Hematopoietic multipotent progenitor cell treated with erythropoietin and hydrocortisone succinate and interleukin-3 and kit ligand, for 17 days (in vitro differentiated cells): ENCODE data around the gene DAPK1.

Source experiments
- DNase-seq: peaks from one replicate; pipeline ENCODE4 v3.0.0-alpha.2; 2015; ENCODE audit warnings: low spot score

Gene DAPK1

DNA sequence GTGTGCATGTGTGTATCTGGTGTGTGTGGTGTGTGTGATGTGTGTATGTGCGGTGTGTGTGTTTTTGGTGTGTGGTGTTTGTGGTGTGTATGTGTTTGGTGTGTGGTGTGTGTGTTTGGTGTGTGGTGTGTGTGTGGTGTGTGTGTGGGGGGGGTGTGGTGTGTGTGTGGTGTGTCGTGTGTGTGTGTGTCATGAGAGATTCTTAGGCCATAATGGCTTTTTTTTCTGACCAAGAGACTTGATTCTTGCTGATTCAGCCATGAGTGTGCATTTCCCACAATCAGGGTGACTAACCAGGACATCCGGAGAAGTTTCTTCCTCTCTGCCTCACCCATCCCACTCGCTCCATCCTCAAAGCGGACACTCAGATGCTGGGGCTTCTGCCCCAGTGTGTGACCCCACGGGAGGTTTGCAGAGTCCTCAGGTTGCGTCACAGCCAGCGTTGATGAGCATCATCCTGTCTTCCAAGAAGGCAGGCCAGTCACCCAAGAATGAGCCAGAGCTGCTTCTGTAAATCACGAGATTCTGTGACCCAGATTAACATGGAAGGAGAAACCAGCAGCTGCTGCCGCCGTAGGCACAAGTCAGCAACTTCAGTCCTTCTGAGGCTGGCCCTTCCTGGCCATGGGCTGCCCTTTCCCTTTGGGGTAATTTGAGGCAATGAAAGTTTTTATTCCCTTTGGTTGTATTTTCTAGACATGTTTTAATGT is 215.8 kb downstream of the DAPK1 start:
- DNase-seq: peak; percentile 86

DNA sequence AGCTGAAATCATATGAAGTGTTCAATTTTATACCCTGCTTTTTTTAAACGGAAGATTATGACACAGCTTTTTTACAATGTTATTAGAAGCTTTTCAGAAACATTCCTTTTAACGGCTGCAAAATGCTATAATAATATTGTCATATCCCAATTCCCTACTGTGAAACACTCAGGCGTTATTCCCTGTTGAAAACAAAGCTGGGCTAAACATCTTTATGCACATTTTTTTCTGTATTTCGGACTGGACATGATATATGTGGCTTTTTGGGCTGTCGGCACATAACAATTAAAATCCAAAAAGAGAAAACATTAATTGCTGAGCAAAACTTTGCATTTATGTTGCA is 216.3 kb downstream of the DAPK1 start:
- no peak for DNase-seq

DNA sequence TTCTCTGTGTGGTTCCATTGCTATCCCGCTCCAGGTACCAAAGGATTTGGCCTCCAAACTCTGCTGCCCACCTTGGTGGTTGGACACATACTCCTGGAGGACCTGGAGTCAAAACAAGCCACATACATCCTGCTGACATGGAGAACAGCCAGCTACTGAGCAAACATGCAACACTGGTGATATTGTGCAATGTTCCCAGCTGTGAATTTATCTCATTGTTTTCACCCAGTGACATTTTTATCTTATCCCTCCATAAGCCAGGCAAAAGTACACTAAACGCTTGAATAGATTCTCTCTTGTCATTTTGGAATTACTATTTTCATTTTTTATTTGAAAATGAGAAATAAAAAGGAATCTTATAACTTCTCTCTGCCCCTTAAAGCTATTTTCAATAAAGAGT is 217.2 kb downstream of the DAPK1 start:
- peak; percentile 61 for DNase-seq

DNA sequence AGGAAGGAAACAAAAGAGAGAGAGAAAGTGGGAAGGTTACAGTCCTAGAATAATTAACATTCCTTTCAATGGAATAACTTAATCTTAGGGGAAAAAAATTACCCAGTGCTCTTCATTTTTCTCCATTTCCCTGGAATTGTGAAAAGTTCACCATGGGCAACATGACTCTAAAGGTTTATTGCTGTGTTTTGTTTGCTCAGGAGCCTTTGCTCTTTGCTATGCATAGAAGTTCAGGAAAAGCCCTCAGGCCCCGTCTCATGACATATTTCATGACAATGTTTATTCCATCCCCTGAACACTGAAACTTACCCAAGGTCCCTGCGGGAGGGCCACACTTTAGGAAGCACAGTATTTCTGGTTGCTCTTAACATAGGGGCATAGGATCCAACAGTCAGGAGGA is 218.5 kb downstream of the DAPK1 start:
- DNase-seq: no peak

DNA sequence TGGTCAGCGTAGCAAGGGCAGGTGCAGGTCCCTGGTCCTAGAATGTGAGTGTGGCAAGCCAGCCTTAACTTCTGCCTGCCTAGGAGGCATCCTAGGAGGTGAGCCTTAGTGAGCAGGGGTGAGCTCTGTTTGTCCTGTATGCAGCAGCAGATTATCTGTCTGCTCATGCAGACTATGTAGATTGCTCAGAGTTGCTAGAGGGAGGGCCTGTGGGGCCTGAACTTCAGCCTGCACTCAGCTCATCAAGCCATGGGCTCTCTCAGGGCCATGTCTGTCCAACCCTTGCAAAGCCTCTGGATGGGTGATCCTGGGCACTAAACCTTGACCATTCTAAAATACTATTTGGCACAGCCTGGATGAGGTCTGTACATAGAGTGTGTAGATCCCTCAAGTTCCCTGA is 219.8 kb downstream of the DAPK1 start:
- no peak for DNase-seq

DNA sequence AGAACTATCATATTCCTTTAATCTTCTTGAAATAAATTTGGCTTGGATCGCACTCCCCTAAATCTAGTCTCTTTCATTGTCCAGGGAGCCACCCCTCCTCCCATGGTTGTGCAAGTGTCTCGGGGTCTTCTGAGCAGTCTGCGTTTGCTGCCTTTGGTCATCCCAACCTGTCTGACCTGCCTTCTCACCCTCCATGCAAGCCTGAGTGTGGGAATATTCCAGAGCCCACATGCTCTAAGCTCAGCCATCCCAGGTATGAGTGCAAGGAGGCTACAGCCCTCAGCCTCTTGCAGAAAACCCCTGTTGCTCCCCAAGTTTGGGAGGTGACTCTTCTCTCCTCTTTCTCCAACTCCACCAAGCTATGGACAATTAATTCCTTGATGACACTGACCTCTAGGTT is 220.6 kb downstream of the DAPK1 start:
- no peak for DNase-seq

DNA sequence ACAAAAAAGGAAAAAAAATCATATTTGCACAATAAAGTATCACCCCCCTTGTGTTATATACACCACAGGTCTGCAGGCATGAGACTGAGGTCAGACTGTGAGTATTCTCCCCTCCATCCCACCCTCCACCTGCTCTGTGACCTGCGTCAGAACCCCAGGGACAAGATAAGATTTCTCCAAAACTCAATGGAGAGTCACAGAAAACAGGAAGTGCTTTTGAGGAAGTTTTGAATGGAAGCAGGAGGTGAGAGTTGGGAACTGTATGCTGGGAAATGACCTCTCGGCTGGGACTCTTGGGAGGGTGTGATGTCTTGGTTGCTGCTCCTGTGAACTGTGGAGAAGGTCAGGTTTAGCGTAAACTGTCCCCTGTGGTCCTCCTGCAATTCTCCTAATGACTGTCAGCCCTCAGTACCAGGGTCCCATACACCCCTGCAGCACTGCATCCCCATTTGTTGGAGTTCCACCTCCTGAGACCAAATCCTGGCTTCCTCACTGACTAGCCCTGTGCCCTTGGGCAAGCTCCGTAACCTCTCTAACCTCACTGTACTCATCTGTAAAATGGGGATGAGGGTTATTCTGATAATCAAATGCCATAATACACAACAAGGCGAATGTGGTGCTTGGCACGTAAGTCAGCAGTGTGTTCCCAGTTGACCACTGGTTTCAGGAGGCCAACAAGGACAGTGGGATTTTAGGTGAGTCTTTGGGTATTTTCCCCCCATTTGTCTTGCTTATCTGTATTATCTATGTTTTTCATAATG is 221.4 kb downstream of the DAPK1 start:
- DNase-seq: no peak

DNA sequence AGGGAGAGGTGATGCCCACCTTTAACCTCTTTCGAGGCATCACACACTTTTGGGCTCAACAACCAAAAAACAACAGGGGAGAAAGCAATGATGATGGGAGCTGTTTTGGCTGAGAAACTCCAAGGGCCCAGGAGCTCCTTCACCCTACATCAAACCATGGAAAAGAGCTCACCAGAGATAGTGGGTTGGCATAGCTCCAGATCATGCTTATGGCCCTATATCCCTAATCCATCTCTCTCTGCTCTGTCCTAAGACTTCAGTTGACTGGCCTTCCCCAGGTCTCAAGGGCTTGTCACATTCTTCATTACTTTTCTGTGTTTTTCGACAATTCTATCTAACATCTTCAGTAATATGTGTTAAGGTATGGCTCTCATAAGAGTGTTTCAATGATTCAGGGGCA is 222.5 kb downstream of the DAPK1 start:
- peak; percentile 50 for DNase-seq

DNA sequence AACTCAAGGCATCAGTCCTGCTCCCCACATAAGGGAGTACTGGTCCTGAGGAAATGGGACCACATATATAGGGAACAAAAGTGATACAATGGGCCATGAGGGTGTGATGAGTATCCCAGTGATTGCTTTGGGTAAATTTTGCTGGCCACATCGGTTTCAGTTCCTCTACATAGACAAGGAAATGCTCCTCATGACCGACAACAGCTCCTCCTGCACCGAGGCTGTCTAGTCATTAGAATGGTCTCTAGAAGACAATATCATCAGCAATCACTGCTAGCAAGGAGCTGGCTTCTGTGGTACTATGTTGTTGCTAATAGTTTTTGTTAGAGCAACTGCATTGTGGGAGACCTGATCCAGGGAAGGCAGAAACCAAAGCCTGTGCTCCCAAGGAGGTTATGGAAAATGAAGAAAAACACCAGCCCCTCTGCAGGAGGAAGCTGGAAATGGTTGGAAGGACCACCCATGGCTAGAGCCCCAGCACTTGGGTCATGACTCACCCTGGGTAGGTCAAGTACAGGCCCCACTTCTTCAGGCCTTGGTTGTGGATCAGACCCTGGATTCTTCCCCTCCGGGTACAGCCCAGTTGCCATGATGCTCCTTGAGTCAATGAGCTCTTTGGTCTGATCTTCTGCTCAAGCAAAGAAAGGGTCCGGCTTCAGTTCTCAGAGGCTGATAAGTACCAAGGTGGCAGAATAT is 224.9 kb downstream of the DAPK1 start:
- no peak for DNase-seq

DNA sequence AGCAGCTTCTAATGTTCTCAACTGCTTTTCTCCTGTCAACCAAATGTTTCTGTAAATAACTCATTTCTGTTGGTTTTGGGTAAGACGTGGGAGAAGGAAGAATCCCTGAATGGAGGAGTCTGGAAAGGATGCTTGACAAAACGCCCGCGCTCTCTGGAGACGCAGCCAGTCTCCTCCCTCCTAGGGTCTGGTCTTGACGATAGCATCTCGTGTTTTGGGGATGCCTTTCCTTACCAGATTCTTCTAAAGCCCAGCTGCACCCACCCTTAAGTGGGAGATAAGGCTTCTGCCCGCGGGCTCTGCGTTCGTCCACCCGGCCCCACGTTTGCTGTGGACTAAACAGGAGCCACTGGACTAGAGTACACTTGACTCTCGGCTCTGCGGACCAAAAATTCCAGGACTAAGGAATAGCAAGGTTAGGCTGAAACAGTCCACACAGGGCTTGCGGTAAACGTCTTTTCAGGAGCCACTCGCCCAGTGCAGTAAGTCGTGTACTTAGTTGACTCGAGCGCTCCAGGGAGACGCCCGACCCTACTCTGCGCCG is 227.8 kb downstream of the DAPK1 start:
- DNase-seq: no peak

DNA sequence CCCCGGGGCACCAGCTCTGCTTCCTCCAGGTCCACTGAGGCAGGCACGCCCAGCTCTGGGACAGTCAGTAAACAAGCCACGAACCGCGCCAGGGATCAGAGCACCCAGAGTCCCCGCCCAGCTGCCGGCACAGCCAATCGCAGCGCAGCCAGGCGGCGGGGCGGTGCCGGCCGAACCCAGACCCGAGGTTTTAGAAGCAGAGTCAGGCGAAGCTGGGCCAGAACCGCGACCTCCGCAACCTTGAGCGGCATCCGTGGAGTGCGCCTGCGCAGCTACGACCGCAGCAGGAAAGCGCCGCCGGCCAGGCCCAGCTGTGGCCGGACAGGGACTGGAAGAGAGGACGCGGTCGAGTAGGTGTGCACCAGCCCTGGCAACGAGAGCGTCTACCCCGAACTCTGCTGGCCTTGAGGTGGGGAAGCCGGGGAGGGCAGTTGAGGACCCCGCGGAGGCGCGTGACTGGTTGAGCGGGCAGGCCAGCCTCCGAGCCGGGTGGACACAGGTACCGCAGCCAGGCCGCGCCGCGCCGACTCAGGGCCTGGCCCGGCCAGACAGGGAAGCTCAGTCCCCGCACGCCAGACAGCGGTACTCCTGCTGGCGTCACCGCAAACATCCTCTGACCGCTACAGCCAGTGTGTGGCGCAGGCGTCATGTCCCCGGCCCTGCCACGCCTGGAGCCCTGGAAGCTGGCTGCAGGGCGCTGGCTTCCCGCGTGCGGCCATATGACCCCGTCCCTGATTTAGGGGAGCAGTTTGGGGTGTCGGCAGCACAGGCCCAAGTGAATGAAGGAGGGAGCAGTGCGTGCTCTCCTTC is 228.4 kb downstream of the DAPK1 start, which contains the start of gene CTSL:
Gene CTSL (plus strand): TSS at position 220 of the 810 bp plus-strand sequence. CDS start 1,485 bp downstream, outside the sequence.
- DNase-seq: peak; percentile 98

DNA sequence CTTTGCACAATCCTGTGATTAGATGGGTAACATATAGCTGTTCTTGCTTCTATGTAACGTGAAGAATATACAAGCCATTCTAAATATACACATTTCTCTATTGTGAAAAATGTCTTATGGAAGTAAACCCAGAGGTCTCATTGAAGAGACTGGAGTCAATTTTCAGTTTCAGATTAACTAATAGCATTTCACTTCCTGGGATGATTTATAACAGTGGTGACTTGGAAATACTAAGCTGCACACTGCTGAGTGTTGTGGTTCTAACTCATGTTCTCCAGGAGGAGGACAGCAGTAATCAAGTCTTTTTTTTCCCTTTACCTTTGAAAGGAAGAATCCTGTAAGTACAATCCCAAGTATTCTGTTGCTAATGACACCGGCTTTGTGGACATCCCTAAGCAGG is 231.6 kb downstream of the DAPK1 start:
- DNase-seq: no peak

DNA sequence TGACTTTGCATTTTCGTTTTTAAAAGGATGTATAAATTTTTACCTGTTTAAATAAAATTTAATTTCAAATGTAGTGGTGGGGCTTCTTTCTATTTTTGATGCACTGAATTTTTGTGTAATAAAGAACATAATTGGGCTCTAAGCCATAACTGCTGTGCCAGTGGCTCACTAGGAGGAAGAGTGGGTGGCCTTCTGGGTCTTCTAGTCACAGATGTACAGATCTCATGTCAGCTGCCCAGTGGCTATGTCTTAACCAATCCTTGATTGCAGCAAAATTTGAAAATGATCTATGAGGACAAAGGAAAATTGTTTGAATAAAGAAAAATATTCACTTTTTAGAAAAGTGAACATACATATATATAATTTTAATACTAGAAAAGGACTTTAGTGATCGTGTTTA is 233.7 kb downstream of the DAPK1 start:
- no peak for DNase-seq

DNA sequence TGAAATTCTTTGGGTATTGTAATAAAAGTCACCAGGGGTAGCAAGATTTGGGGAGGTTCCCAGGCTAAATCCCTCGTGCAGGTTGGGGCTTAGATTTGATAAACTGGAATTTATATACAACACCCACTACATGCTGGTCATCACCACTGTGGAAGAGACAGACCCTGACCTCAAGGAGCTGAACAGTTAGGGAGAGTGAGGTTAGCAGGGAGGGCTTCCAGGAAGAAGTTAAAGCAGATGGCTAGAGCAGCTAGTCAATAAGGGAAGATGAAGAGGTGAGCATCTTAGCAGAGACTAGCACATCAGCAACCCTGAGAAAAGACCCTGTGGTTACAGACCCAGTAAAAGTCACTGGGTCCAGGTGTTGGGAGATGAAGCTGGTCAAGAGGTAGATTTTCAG is 234.7 kb downstream of the DAPK1 start:
- DNase-seq: no peak

DNA sequence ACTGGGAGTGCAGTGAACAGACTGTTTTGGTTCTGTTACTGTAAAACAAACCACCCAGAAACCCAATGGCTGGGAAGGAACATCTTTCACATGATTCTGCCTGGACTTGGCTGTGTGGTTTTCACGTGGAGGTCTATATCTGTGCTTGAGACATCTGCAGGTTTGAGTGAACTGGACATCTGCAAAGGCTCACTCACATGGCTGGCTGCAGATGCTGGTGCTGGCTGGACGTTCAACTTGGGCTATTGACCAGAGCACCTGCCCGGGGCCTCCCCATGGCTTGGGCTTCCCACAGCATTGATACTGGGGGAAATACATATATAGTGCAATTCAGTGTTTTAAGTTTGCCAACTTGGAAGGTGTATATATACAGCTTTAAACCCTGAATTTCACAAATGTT is 235.1 kb downstream of the DAPK1 start:
- no peak for DNase-seq

DNA sequence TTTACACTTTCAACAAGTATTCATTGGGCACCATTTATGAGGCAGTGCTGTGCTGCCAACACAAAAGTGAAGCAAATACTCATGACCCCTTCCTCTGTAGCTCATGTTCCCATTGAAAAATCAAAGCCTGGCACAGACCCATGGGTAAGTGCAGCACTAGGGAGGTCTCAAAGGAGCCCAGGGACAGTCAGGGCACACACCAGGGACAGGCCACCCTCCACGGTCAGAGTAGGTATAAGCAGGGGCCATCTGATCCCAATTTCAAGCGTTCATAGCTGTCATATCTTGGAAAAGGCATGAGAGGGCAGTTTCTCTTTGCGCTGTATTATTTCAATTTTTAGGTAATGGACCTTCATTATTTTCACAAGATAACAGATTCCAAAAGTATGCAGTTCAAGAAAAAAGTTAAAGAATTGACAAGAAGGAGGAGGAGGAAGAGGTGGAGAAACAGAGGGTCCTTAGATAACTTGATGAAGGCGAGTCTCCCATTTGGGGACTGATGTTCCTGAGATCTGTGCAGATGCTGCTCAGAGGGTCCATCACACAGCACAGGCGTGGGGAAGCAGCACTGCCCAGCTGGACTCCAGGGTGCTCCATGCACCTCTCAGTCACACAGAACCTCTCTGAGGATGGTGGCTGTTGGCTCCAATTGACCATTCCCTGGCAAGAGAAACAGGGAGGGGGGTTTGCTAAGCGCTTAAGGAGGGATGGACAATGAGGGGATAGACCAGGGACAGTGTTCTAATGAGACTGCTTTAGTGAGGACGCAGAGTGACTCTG is 235.8 kb downstream of the DAPK1 start:
- DNase-seq: no peak

DNA sequence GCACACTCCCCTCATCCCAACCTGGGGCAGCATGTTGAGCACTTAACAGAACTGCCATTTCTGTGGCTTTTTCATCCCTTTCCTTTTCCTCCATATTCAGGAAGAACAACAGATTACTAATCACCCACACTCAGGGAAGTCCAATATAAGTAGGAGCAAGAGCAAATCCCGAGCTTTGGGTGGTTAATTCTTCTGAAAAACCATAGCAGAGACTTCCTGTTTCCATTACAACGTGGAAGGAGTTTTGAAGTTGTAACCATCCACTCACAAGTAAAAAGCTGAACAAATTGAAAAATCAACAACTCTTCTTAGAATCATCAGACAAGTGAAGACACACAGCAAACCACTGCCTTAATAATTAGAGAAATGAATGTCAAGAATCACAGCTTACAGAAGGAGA is 236.4 kb downstream of the DAPK1 start:
- DNase-seq: no peak

DNA sequence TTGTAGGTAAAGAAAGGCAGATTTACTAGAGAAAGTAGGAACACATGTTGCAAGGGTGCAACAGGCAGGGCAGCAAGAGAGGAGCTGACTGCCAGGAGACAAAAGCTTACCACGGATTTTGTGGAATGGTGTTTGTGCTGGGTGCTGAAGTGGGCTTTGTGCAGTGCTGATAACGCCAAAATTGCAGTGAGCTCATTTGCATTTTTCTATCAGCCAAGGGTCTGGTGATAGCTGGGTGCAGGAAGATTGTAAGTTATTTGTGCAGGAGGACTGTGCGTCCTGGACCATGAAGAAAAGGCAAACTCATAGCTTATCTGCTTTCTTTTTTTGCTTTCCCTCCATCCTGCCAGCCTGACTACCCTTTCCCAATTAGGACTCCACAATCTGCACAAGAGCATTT is 241.9 kb downstream of the DAPK1 start:
- DNase-seq: no peak

DNA sequence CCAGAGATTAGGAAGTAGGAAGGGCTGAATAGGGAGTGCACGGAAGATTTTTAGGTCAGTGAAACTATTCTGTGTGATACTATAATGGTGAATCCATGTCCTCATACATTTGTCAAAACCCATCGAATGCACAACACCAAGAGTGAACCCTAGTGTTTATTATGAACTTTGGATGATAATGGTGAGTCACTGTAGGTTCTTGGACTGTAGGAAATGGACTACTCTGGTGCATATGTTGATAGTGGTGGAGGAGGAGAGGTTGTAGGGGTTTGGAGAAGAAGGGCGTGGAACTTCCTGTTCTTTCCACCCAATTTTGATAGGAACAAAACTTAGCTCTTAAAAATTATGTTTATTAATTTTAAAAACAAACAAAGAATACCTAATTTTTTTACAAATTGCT is 242.5 kb downstream of the DAPK1 start:
- no peak for DNase-seq

DNA sequence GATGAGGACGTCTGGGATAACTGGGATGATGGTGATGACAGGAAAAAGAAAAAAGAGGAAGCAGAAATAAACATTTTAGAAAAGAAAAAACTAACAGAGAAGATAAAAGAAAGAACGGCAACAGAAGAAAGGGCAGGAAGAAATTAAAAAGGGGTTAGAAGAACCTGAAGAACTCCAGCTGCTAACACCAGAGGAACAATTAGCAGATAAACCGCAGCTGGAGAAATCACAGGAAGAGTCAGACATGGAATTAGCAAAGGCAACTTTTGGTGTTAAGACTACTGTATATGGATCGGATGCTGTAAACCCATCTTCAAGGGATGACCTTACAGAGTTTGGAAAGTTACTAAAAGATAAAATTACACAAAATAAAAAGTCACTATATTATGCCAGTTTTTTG is 243.7 kb downstream of the DAPK1 start:
- DNase-seq: no peak

DNA sequence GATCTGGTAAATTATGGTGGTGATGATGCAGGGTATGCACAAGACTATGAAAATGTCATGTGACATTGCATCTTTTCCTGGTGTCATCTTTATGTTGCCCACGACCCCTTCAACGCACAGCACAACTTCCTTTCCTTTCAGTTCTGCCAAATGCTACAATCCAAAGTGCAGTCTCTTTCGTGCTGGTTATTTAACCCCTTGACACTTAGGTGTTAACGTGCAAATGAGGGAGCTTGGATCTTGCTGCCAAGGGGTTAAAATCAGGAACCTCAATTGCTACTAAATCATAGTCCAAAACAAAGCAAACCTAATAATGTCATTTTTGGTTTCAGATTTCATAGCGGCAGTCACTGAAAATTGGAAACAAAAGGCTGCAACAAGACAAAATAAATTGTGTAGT is 244.2 kb downstream of the DAPK1 start:
- DNase-seq: no peak
